Suprapubic skin (tissue), 4 donors: ENCODE data around the gene TNFAIP2. TPM values are rescaled to one million over a fixed set of nuclear protein-coding genes. Genes with fewer than 3 reads are reported as not detected.

Source experiments
- DNase-seq, 2 donors: peaks; one replicate each; pipeline ENCODE4 v3.0.0-alpha.2; 2019; ENCODE audit warnings: low spot score in 2 of 2
- H3K27ac ChIP-seq: fragments of 200-600 bp; sonication (generic); one replicate; pipeline ENCODE4 v1.5.1; 2019
- H3K27me3 ChIP-seq: fragments of 200-600 bp; sonication (generic); one replicate; pipeline ENCODE4 v1.5.1; 2019
- H3K36me3 ChIP-seq: fragments of 200-600 bp; sonication (generic); one replicate; pipeline ENCODE4 v1.5.1; 2019
- H3K4me1 ChIP-seq: fragments of 200-600 bp; sonication (generic); one replicate; pipeline ENCODE4 v1.5.1; 2019
- H3K4me3 ChIP-seq: fragments of 200-600 bp; sonication (generic); one replicate; pipeline ENCODE4 v1.5.1; 2019; ENCODE audit warnings: mild to moderate bottlenecking
- H3K9me3 ChIP-seq: fragments of 200-600 bp; sonication (generic); one replicate; pipeline ENCODE4 v1.5.1; 2019
- EP300 ChIP-seq: sonication (generic); formaldehyde crosslinking; IDR thresholded peaks from one replicate; pipeline ENCODE4 v1.6.1; 2017; ENCODE audit warnings: antibody characterized with exemption
- POLR2A ChIP-seq, 2 donors: fragments of 450-650 bp; IDR thresholded peaks; one replicate each; pipeline ENCODE4 v1.6.1; 2017; ENCODE audit warnings: antibody characterized with exemption in 2 of 2, mild to moderate bottlenecking in 2 of 2, moderate library complexity in 2 of 2
- POLR2AphosphoS5 ChIP-seq, 3 donors: sonication (generic); formaldehyde crosslinking; IDR thresholded peaks; one replicate each; pipeline ENCODE4 v1.6.1; 2017; ENCODE audit warnings: antibody characterized with exemption in 3 of 3
- WGBS: methylation state at CpG from one replicate; pipeline ENCODE4 v1.1.5; 2018; 5-methylcytosine and 5-hydroxymethylcytosine counted together
- total RNA-seq, 4 donors: library from RNA; depleted of rRNA; stranded (reverse); fragments of >200 nt; gene quantifications; one replicate each; pipeline ENCODE4 v1.1.0, GENCODE V29; 2016
- TF ChIP-seq, protein P1 (sequence below), 2 donors: fragments of 200-600 bp in 1 of 2; fragments of 450-650 bp in 1 of 2; sonication (generic) in 1 of 2; IDR thresholded peaks; one replicate each; pipeline ENCODE4 v1.5.1; 2016 to 2019; ENCODE audit warnings: antibody characterized with exemption in 2 of 2, mild to moderate bottlenecking in 1 of 2, moderate library complexity in 1 of 2

The TNFAIP2 gene
- total RNA-seq, 4 donors from 2014 or later = 11.9 to 23.3 (median 16.4) TPM

DNA sequence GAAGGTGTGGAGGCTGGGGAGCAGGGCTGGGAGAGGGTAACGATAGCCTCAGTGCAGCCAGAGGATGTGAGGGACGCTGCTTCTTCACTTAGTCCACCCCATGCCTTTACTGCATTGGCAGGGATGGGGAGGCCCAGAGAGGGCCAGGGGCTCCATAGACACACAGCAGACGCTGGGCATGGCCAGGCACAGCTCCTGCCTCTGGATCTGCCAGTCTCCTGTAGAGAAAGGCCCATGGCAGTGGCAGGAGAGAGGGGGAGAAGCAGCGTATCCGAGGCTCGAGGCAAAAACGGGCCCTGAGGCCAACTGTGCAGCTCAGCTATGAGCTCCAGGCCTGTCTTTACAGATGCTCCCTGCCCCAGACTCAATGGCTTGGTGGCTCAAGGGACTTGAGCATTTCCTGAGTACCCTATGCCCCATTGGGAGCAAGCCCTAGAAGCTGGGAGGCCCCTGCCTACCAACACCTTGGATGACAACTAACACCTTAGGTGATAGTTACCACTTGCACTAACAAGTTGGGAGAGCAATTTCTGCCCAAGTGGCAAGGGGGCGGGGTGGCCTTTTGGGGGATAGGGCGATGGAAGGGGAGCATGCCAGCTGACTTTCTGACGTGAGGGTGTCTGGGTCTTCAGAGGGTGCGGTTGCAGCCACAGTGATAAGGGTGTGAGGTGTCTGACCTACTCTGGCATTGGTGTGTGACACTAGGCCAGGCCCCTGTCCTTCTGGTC lies 44.2 kb upstream of the TNFAIP2 start:
- H3K27ac ChIP-seq = no peak overlapping the region
- TF ChIP-seq EP300 (no peak), POLR2AphosphoS5 (IDR thresholded peaks at IDR 0.05) (no peak), POLR2A (IDR thresholded peaks at IDR 0.05) (no peak)
- TF ChIP-seq, protein P1, sequence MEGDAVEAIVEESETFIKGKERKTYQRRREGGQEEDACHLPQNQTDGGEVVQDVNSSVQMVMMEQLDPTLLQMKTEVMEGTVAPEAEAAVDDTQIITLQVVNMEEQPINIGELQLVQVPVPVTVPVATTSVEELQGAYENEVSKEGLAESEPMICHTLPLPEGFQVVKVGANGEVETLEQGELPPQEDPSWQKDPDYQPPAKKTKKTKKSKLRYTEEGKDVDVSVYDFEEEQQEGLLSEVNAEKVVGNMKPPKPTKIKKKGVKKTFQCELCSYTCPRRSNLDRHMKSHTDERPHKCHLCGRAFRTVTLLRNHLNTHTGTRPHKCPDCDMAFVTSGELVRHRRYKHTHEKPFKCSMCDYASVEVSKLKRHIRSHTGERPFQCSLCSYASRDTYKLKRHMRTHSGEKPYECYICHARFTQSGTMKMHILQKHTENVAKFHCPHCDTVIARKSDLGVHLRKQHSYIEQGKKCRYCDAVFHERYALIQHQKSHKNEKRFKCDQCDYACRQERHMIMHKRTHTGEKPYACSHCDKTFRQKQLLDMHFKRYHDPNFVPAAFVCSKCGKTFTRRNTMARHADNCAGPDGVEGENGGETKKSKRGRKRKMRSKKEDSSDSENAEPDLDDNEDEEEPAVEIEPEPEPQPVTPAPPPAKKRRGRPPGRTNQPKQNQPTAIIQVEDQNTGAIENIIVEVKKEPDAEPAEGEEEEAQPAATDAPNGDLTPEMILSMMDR (IDR thresholded peaks at IDR 0.05) = no peak
- DNase-seq = no peak
- H3K36me3 ChIP-seq = no peaks in the 10 kb centered on the region
- peaks cover 21% of the 10 kb centered on the region for H3K4me1 ChIP-seq
- no peaks in the 10 kb centered on the region for H3K9me3 ChIP-seq
- H3K27me3 ChIP-seq = peaks cover 6% of the 10 kb centered on the region
- 70% methylated on average over 9 of the region's 11 CpGs for WGBS
- H3K4me3 ChIP-seq = no peak overlapping the region

DNA sequence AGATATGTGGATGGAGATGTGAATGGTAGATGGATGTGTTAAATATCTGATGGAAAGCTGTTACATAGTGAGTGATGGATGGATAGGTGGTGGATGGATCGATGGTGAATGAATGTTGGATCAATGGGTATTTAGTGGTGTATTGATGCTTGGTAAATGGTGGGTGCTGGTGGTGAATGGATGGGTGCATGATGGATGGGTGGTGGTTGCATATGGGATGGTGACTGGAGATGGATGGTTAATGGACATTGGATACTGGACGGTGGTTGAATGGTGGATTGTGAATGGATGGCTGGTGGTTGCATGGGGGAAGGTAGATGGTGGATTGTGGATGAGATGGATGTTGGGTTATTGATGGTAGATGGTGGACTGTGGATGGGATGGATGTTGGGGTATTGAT lies 41.3 kb upstream of the TNFAIP2 start:
- Histone ChIP-seq H3K27me3 (peaks cover 29% of the 10 kb centered on the region), H3K36me3 (no peaks in the 10 kb centered on the region), H3K9me3 (no peaks in the 10 kb centered on the region), H3K4me1 (peaks cover 7% of the 10 kb centered on the region), H3K4me3 (no peak overlapping the region), H3K27ac (no peak overlapping the region)
- TF ChIP-seq EP300 (no peak), POLR2A (IDR thresholded peaks at IDR 0.05) (no peak), POLR2AphosphoS5 (IDR thresholded peaks at IDR 0.05) (no peak)
- TF ChIP-seq, protein P1 (IDR thresholded peaks at IDR 0.05) = no peak
- no peak for DNase-seq
- 94% methylated on average over 2 of the region's 2 CpGs for WGBS

DNA sequence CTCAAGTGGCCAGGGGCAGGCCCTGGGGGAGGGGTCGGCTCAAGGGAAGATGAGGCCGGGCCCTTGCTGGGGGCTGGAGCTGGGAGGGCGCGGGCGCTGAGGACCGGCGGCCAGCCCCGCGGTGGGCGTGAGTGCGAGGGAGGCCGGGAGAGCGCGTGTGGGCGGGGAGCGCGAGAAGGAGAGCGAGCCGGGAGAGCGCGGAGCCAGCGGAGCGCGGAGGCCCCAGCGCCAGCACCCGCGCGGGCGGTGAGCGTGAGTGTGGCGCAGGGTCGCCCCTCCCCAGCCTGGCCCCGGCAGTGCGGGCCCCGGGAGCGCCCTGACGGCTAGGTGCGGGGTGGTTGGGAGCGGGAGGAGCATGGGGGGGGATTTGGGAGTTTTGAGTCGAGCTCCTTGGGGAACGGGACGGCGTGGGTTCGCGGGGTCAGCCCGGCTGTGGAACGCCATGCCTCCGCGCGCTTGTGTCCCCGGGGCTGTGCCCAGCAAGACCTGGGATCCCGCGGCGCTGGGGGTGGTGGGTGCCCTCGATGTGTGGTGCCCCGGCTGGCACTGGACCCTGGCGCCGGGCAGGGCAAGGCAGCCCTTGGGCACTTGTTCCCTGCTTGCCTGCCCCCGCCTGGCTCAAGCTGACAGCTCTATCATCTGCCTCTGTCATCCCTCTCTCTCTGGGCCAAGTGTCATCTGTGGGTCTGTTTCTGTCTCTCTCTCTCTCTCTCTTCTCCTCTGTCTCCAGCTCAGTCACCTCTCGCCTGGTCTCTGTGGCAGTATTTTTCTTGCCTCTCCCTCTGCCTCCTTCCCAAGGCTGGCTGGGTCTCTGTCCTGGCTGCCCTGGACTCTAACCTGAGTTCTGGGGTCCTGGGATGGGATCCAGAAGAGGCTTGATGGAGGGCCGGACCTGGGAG lies 39.0 kb upstream of the TNFAIP2 start, which contains the start of gene LBHD2:
Gene LBHD2, plus strand, starts transcription at position 190 of the 899 bp plus-strand sequence. CDS start 1,803 bp downstream, outside the sequence.
- Histone ChIP-seq H3K36me3 (no peaks in the 10 kb centered on the region), H3K27ac (no peak within 1 kb of the TSS), H3K4me3 (peak within 1 kb of the TSS; percentile 33), H3K4me1 (peaks cover 7% of the 10 kb centered on the region), H3K27me3 (peaks cover 35% of the 10 kb centered on the region), H3K9me3 (no peaks in the 10 kb centered on the region)
- TF ChIP-seq POLR2A (IDR thresholded peaks at IDR 0.05) (no peak), EP300 (no peak), POLR2AphosphoS5 (IDR thresholded peaks at IDR 0.05) (no peak)
- TF ChIP-seq, protein P1 (IDR thresholded peaks at IDR 0.05) = no peak
- no peak for DNase-seq
- WGBS = 25% methylated on average over 19 of the region's 61 CpGs

- H3K27me3 ChIP-seq = peaks cover 35% of the 10 kb centered on the region
- H3K36me3 ChIP-seq = no peaks in the 10 kb centered on the region
- no peak for DNase-seq
- WGBS = 65% methylated on average over 12 of the region's 24 CpGs
- no peak overlapping the region for H3K4me3 ChIP-seq
- H3K4me1 ChIP-seq = peaks cover 7% of the 10 kb centered on the region
- H3K27ac ChIP-seq = no peak overlapping the region
- H3K9me3 ChIP-seq = no peaks in the 10 kb centered on the region
- no peak for TF ChIP-seq POLR2A (IDR thresholded peaks at IDR 0.05)
- TF ChIP-seq, protein P1 (IDR thresholded peaks at IDR 0.05) = no peak
- TF ChIP-seq POLR2AphosphoS5 (IDR thresholded peaks at IDR 0.05) = no peak
- TF ChIP-seq EP300 = no peak
Observed at GRCh38 chr14:103085106-103086091, 37.9 kb upstream of the TNFAIP2 start.
